H1 (cell line): ENCODE measurements around the gene B3GAT1. TPM values are rescaled to one million over a fixed set of nuclear protein-coding genes. Genes with fewer than 3 reads are reported as not detected.

ENCODE experiments used
- CTCF ChIA-PET: fragments of 300-600 bp; sonication (Branson Sonifier 250); formaldehyde crosslinking; loops from one replicate; lab custom pipeline; 2021; ENCODE audit not compliant: partially characterized antibody; lab: Charles Lee
- POLR2A ChIA-PET: fragments of 300-600 bp; sonication (Branson Sonifier 250); formaldehyde crosslinking; loops from one replicate; lab custom pipeline; 2021; ENCODE audit warnings: inconsistent platforms; ENCODE audit not compliant: partially characterized antibody; lab: Charles Lee
- DNase-seq, 2 experiments: peaks; one replicate each; pipeline versions ENCODE4 v3.0.0 to v3.0.0-alpha.2; 2010 to 2022; ENCODE audit warnings: low spot score in 2 of 2, low read depth in 1 of 2, mixed read lengths in 1 of 2
- FAIRE-seq: peaks from 2 replicates; lab custom pipeline; 2011; peaks lifted over from hg19 to GRCh38; lab: Jason Lieb, UNC
- H2AFZ ChIP-seq: 2 replicates; pipeline ENCODE4 v1.8.1; 2012; ENCODE audit warnings: low read length, inconsistent platforms
- H2AK5ac ChIP-seq: 2 replicates; pipeline ENCODE4 v1.6.1; 2013; ENCODE audit warnings: low read depth, low read length
- H2BK120ac ChIP-seq: replicated peaks from 2 replicates; pipeline ENCODE3; 2013; ENCODE audit warnings: low read depth, low read length, inconsistent platforms
- H2BK12ac ChIP-seq: 2 replicates; pipeline ENCODE4 v1.6.1; 2013; ENCODE audit warnings: low read depth, low read length
- H2BK15ac ChIP-seq: 2 replicates; pipeline ENCODE4 v1.6.1; 2013; ENCODE audit warnings: low read length
- H2BK20ac ChIP-seq: 2 replicates; pipeline ENCODE4 v1.6.1; 2013; ENCODE audit warnings: low read length
- H2BK5ac ChIP-seq: 2 replicates; pipeline ENCODE4 v1.6.1; 2013; ENCODE audit warnings: low read depth, low read length
- H3K14ac ChIP-seq: 2 replicates; pipeline ENCODE4 v1.6.1; 2013; ENCODE audit warnings: inconsistent platforms; ENCODE audit not compliant: insufficient read length
- H3K18ac ChIP-seq: 2 replicates; pipeline ENCODE4 v1.6.1; 2013; ENCODE audit warnings: low read length; ENCODE audit errors: extremely low read depth
- H3K23ac ChIP-seq: 2 replicates; pipeline ENCODE4 v1.6.1; 2013; ENCODE audit warnings: inconsistent platforms; ENCODE audit not compliant: insufficient read length
- H3K23me2 ChIP-seq: 2 replicates; pipeline ENCODE4 v1.6.1; 2013; ENCODE audit warnings: low read depth, low read length
- H3K27ac ChIP-seq: 2 replicates; pipeline ENCODE4 v1.6.1; 2011; ENCODE audit warnings: low read depth, low read length, inconsistent platforms
- H3K27me3 ChIP-seq, 4 experiments: replicated peaks in 1 of 4; 1 replicate in 1 of 4; 2 replicates in 3 of 4; pipeline versions ENCODE4 v1.6.1 to v1.8.1; 2011 to 2013; ENCODE audit warnings: low read length in 3 of 4, mild to moderate bottlenecking in 3 of 4, inconsistent platforms in 2 of 4, mixed read lengths in 2 of 4, moderate library complexity in 1 of 4; ENCODE audit not compliant: control insufficient read depth in 3 of 4, insufficient read depth in 3 of 4; ENCODE audit errors: extremely low read depth in 1 of 4
- H3K36me3 ChIP-seq, 4 experiments: 2 replicates each; pipeline versions ENCODE4 v1.6.1 to v1.8.1; 2011 to 2013; ENCODE audit warnings: mild to moderate bottlenecking in 4 of 4, low read length in 3 of 4, moderate library complexity in 2 of 4, control low read depth in 1 of 4, inconsistent platforms in 1 of 4; ENCODE audit not compliant: insufficient read depth in 4 of 4, control insufficient read depth in 2 of 4
- H3K4ac ChIP-seq: replicated peaks from 2 replicates; pipeline ENCODE3; 2013; ENCODE audit warnings: low read length, low read depth, mixed read lengths, inconsistent platforms; ENCODE audit not compliant: insufficient read length
- H3K4me1 ChIP-seq, 4 experiments: replicated peaks in 1 of 4; 1 replicate in 1 of 4; 2 replicates in 3 of 4; pipeline versions ENCODE4 v1.6.1 to v1.8.1; 2011 to 2013; ENCODE audit warnings: low read length in 3 of 4, inconsistent platforms in 2 of 4, mixed read lengths in 1 of 4; ENCODE audit not compliant: insufficient read depth in 4 of 4, control insufficient read depth in 3 of 4
- H3K4me2 ChIP-seq, 2 experiments: 2 replicates each; pipeline versions ENCODE4 v1.6.1 to v1.8.1; 2011 to 2013; ENCODE audit warnings: low read depth in 2 of 2, low read length in 2 of 2, control low read depth in 1 of 2, inconsistent platforms in 1 of 2, mild to moderate bottlenecking in 1 of 2; ENCODE audit not compliant: insufficient read depth in 1 of 2
- H3K4me3 ChIP-seq, 4 experiments: fragments of 200-600, 300-600 bp in 1 of 4; sonication (generic), shearing (Covaris generic), sonication (Bioruptor Twin) in 1 of 4; 2 replicates each; pipeline versions ENCODE4 v1.5.1 to v1.8.1; 2011 to 2016; ENCODE audit warnings: low read length in 4 of 4, low read depth in 3 of 4, control low read depth in 2 of 4, inconsistent platforms in 2 of 4, mild to moderate bottlenecking in 2 of 4, mixed read lengths in 1 of 4, moderate library complexity in 1 of 4; ENCODE audit not compliant: insufficient read depth in 2 of 4; ENCODE audit errors: extremely low read depth in 1 of 4
- H3K56ac ChIP-seq: replicated peaks from 2 replicates; pipeline ENCODE3; 2013; ENCODE audit warnings: low read depth, mild to moderate bottlenecking, mixed read lengths, low read length, inconsistent platforms; ENCODE audit not compliant: insufficient read length
- H3K79me1 ChIP-seq: 2 replicates; pipeline ENCODE4 v1.6.1; 2013; ENCODE audit warnings: low read depth, low read length, control low read depth
- H3K79me2 ChIP-seq, 2 experiments: 2 replicates each; pipeline versions ENCODE4 v1.6.1 to v1.8.1; 2012 to 2013; ENCODE audit warnings: low read length in 2 of 2, mild to moderate bottlenecking in 2 of 2, inconsistent platforms in 1 of 2; ENCODE audit not compliant: insufficient read depth in 2 of 2, control insufficient read depth in 1 of 2
- H3K9ac ChIP-seq, 4 experiments: replicated peaks in 1 of 4; 1 replicate in 1 of 4; 2 replicates in 3 of 4; pipeline versions ENCODE4 v1.6.1 to v1.8.1; 2011 to 2013; ENCODE audit warnings: low read depth in 3 of 4, low read length in 3 of 4, control low read depth in 2 of 4, mild to moderate bottlenecking in 2 of 4, moderate library complexity in 2 of 4, inconsistent platforms in 1 of 4; ENCODE audit errors: extremely low read depth in 1 of 4
- H3K9me3 ChIP-seq, 2 experiments: 2 replicates each; pipeline versions ENCODE4 v1.6.1 to v1.8.1; 2012 to 2013; ENCODE audit warnings: mild to moderate bottlenecking in 2 of 2, moderate library complexity in 2 of 2, control low read depth in 1 of 2, inconsistent platforms in 1 of 2, low read depth in 1 of 2, low read length in 1 of 2, mixed read lengths in 1 of 2; ENCODE audit not compliant: insufficient read depth in 2 of 2
- H4K20me1 ChIP-seq, 2 experiments: replicated peaks in 1 of 2; 2 replicates each; pipeline versions ENCODE3 to v1.8.1; 2011 to 2013; ENCODE audit warnings: inconsistent platforms in 2 of 2, low read length in 2 of 2, mild to moderate bottlenecking in 1 of 2; ENCODE audit not compliant: insufficient read depth in 2 of 2, control insufficient read depth in 1 of 2
- H4K5ac ChIP-seq: 2 replicates; pipeline ENCODE4 v1.6.1; 2013; ENCODE audit warnings: low read length, low read depth, mixed read lengths, inconsistent platforms; ENCODE audit not compliant: insufficient read length
- H4K8ac ChIP-seq: 2 replicates; pipeline ENCODE4 v1.8.0; 2013; ENCODE audit warnings: mild to moderate bottlenecking, moderate library complexity, low read length, inconsistent platforms; ENCODE audit not compliant: insufficient read depth; ENCODE audit errors: extremely low read depth
- H4K91ac ChIP-seq: replicated peaks from 2 replicates; pipeline ENCODE3; 2013; ENCODE audit warnings: low read length, mixed read lengths, inconsistent platforms; ENCODE audit not compliant: insufficient read length
- BCL11A ChIP-seq, 2 experiments: IDR thresholded peaks; one replicate each; pipeline ENCODE4 v1.6.1; 2011; ENCODE audit warnings: low read depth in 2 of 2, low read length in 2 of 2, mild to moderate bottlenecking in 2 of 2
- CEBPB ChIP-seq: IDR thresholded peaks from 2 replicates; pipeline ENCODE4 v1.6.1; 2012; ENCODE audit warnings: low read depth, low read length
- EGR1 ChIP-seq: IDR thresholded peaks from 2 replicates; pipeline ENCODE4 v1.6.1; 2011; ENCODE audit warnings: low read depth, low read length, borderline replicate concordance
- FOSL1 ChIP-seq: IDR thresholded peaks from 2 replicates; pipeline ENCODE4 v1.6.1; 2011; ENCODE audit warnings: mild to moderate bottlenecking, low read depth, low read length, moderate library complexity; ENCODE audit not compliant: insufficient read depth
- HDAC6 ChIP-seq: IDR thresholded peaks from one replicate; pipeline ENCODE4 v1.7.1; 2012; ENCODE audit warnings: low read depth, mild to moderate bottlenecking, inconsistent platforms, low read length, moderate library complexity
- PHF8 ChIP-seq: fragments of 200-600 bp; sonication (generic); conservative IDR thresholded peaks from 2 replicates; pipeline ENCODE4 v1.7.1; 2012; ENCODE audit warnings: low read depth, mild to moderate bottlenecking, inconsistent platforms, low read length, moderate library complexity
- WGBS, 2 experiments: shearing (Covaris generic) in 1 of 2; methylation state at CpG; one replicate each; pipeline versions ENCODE4 v1.1.6 to v1.1.7; 2013 to 2015; ENCODE audit warnings: low lambda C conversion rate in 2 of 2, mixed read lengths in 2 of 2, inconsistent platforms in 1 of 2, low coverage in 1 of 2, missing lambda C conversion rate in 1 of 2; ENCODE audit not compliant: insufficient replicate concordance in 2 of 2, insufficient coverage in 1 of 2, insufficient read length in 1 of 2; ENCODE audit errors: extremely low coverage in 1 of 2, missing lambda C conversion rate in 1 of 2; 5-methylcytosine and 5-hydroxymethylcytosine counted together
- polyA plus RNA-seq, 7 experiments: library from polyadenylated mRNA; depleted of rRNA in 3 of 7; stranded (reverse) in 5 of 7; unstranded in 2 of 7; fragments of >200 nt in 5 of 7; fragments of 200-250 nt in 2 of 7; gene quantifications; 1 replicate in 5 of 7; 2 replicates in 1 of 7; 4 replicates in 1 of 7; pipeline versions ENCODE4 v1.2.1 to v1.2.3, GENCODE V29; 2011 to 2013; ENCODE audit warnings: missing spikeins in 2 of 7, mixed read lengths in 2 of 7
- total RNA-seq: library from RNA; stranded (reverse); fragmentation: NEBNext Ultra II Directional; extraction: Animal tissue kit (Norgen Biotek cat#: 25700); gene quantifications from 2 replicates; pipeline ENCODE4 v1.2.1, GENCODE V29; 2021

Gene B3GAT1
- total and polyA plus RNA-seq, 2 of the 8 experiments (the other 6 are each of a cell fraction or from before 2014, with no cell fraction given): 19.7 to 32.4 TPM

- H3K23me2 ChIP-seq: no peaks in the 10 kb centered on the region
- no peak overlapping the region for H3K4me3 ChIP-seq
- no peak overlapping the region for H2BK120ac ChIP-seq
- FAIRE-seq (no peak), DNase-seq (no peak)
- H3K27me3 ChIP-seq: no peaks in the 10 kb centered on the region
- no peak overlapping the region for H2AFZ ChIP-seq
- peaks cover 8 to 18% of the 10 kb centered on the region in 2 experiments for H4K20me1 ChIP-seq
- no peak overlapping the region for H3K18ac ChIP-seq
- CTCF ChIA-PET: interaction anchor here (0.9 kb wide), 1 partner anchor 11 kb away, joined by 4 read pairs; no protein-coding TSS in a partner anchor
- no peak overlapping the region for H3K56ac ChIP-seq
- no peak overlapping the region for H2BK20ac ChIP-seq
- no peak overlapping the region for H3K9ac ChIP-seq
- no peaks in the 10 kb centered on the region for H3K9me3 ChIP-seq
- H3K36me3 ChIP-seq: peaks cover 0 to 5% (median 0%) of the 10 kb centered on the region in 4 experiments; a peak in 3 of 8 replicates
- H4K5ac ChIP-seq: no peak overlapping the region
- H3K23ac ChIP-seq: no peak overlapping the region
- no peak overlapping the region for H2BK5ac ChIP-seq
- no peak overlapping the region for H3K4ac ChIP-seq
- WGBS, 2 experiments: 88% methylated on average over 4 of the region's 4 CpGs; no CpG with 5 or more reads in 1 of the 2 experiments
- H3K27ac ChIP-seq: no peak overlapping the region
- no peak overlapping the region for H2AK5ac ChIP-seq
- peaks cover 0 to 3% (median 0%) of the 10 kb centered on the region in 4 experiments; a peak in 1 of 7 replicates for H3K4me1 ChIP-seq
- H3K79me2 ChIP-seq: no peaks in the 10 kb centered on the region
- H3K79me1 ChIP-seq: 0 out of 2 replicates have a peak, but pooled peaks cover 2% of the 10 kb centered on the region
- no peak overlapping the region for H4K8ac ChIP-seq
- no peak overlapping the region for H3K4me2 ChIP-seq
- no peak overlapping the region for H2BK15ac ChIP-seq
- H4K91ac ChIP-seq: no peak overlapping the region
- no peak overlapping the region for H3K14ac ChIP-seq
- POLR2A ChIA-PET: no interaction called here
- H2BK12ac ChIP-seq: no peak overlapping the region
- TF ChIP-seq PHF8 (no peak), BCL11A (IDR thresholded peaks at IDR 0.05; ENCODE audit: low read depth in 2 of 2, low read length in 2 of 2) (no peak), EGR1 (no peak), FOSL1 (no peak), HDAC6 (no peak), CEBPB (no peak)
Measured at GRCh38 chr11:134388590-134388989, 23.5 kb downstream of the B3GAT1 start.
